Neural progenitor cell (in vitro differentiated cells): Measurements from ENCODE around the gene RPL10A. TPM values are rescaled to one million over a fixed set of nuclear protein-coding genes. Genes with fewer than 3 reads are reported as not detected.

Experiments used
- DNase-seq: peaks from one replicate; pipeline ENCODE4 v3.0.0-alpha.2; 2016; ENCODE audit warnings: low spot score
- H2AFZ ChIP-seq: fragments of 200-600 bp; sonication (generic); replicated peaks from 2 replicates; pipeline ENCODE4 v1.6.1; 2016; ENCODE audit warnings: antibody characterized with exemption
- H3F3A ChIP-seq: fragments of 200-600 bp; sonication (generic); 2 replicates; pipeline ENCODE4 v1.6.1; 2016; ENCODE audit warnings: antibody characterized with exemption, low read depth
- H3K27ac ChIP-seq: fragments of 200-600 bp; sonication (generic); 2 replicates; pipeline ENCODE4 v1.5.1; 2016; ENCODE audit warnings: mild to moderate bottlenecking
- H3K27me3 ChIP-seq: fragments of 200-600 bp; sonication (generic); 2 replicates; pipeline ENCODE4 v1.6.1; 2016; ENCODE audit warnings: mild to moderate bottlenecking, moderate library complexity
- H3K36me3 ChIP-seq: fragments of 200-600 bp; sonication (generic); 2 replicates; pipeline ENCODE4 v1.5.1; 2016
- H3K4me1 ChIP-seq: fragments of 200-600 bp; sonication (generic); 2 replicates; pipeline ENCODE4 v1.6.1; 2016; ENCODE audit warnings: mixed run types
- H3K4me2 ChIP-seq: fragments of 200-600 bp; sonication (generic); 2 replicates; pipeline ENCODE4 v1.6.1; 2016
- H3K4me3 ChIP-seq: fragments of 200-600 bp; sonication (generic); 2 replicates; pipeline ENCODE4 v1.5.1; 2016
- H3K79me2 ChIP-seq: fragments of 200-600 bp; sonication (generic); 2 replicates; pipeline ENCODE4 v1.6.1; 2016; ENCODE audit warnings: low read depth
- H3K9ac ChIP-seq: fragments of 200-600 bp; sonication (generic); 2 replicates; pipeline ENCODE4 v1.6.1; 2016
- H3K9me3 ChIP-seq: fragments of 200-600 bp; sonication (generic); 2 replicates; pipeline ENCODE4 v1.5.1; 2016; ENCODE audit warnings: low read depth
- H4K20me1 ChIP-seq: fragments of 200-600 bp; sonication (generic); 2 replicates; pipeline ENCODE4 v1.6.1; 2016; ENCODE audit warnings: low read depth
- H3K27ac Mint-ChIP-seq: 3 replicates; pipeline ENCODE4 v1.8.0; 2021; ENCODE audit warnings: mixed read lengths
- H3K27me3 Mint-ChIP-seq: 2 replicates; pipeline ENCODE4 v1.8.0; 2022; ENCODE audit warnings: low read depth, mild to moderate bottlenecking, inconsistent platforms, moderate library complexity, mixed read lengths; ENCODE audit not compliant: insufficient read depth
- H3K36me3 Mint-ChIP-seq: 3 replicates; pipeline ENCODE4 v1.8.0; 2021; ENCODE audit warnings: mixed read lengths
- H3K4me1 Mint-ChIP-seq: 3 replicates; pipeline ENCODE4 v1.8.0; 2021; ENCODE audit warnings: mixed read lengths
- H3K4me3 Mint-ChIP-seq: 3 replicates; pipeline ENCODE4 v1.8.0; 2021; ENCODE audit warnings: mild to moderate bottlenecking, moderate library complexity, mixed read lengths
- H3K9me3 Mint-ChIP-seq: 3 replicates; pipeline ENCODE4 v1.8.0; 2020; ENCODE audit warnings: mixed read lengths
- CTCF ChIP-seq: fragments of 200-600 bp; sonication (generic); IDR thresholded peaks from 2 replicates; pipeline ENCODE4 v1.5.1; 2017; ENCODE audit warnings: antibody characterized with exemption, mild to moderate bottlenecking
- EZH2 ChIP-seq: fragments of 200-600 bp; sonication (generic); IDR thresholded peaks from 2 replicates; pipeline ENCODE4 v1.6.1; 2017; ENCODE audit warnings: antibody characterized with exemption, mild to moderate bottlenecking, moderate library complexity
- EZH2phosphoT487 ChIP-seq: fragments of 200-600 bp; sonication (generic); IDR thresholded peaks from 2 replicates; pipeline ENCODE4 v1.6.1; 2017; ENCODE audit warnings: antibody characterized with exemption
- total RNA-seq: library from RNA; depleted of rRNA; stranded (reverse); fragments of >200 nt; gene quantifications from 2 replicates; pipeline ENCODE4 v1.2.3, GENCODE V29; 2015; ENCODE audit warnings: low replicate concordance

RPL10A gene
- total RNA-seq, 1 donor from 2014 or later, result 2,002 TPM

GRCh38 chr6:35497571-35498421 is 29.6 kb downstream of the RPL10A start:
- peak; percentile 67 for DNase-seq
- peaks cover 21% of the 10 kb centered on the region for H3F3A ChIP-seq
- peak overlapping the region; percentile 85 for H3K4me2 ChIP-seq
- no peak overlapping the region for H3K9ac ChIP-seq
- no peaks in the 10 kb centered on the region for H3K36me3 ChIP-seq
- Mint-ChIP-seq H3K27ac (no peak overlapping the region), H3K4me3 (peak overlapping the region; percentile 89), H3K4me1 (peaks cover 48% of the 10 kb centered on the region), H3K9me3 (no peaks in the 10 kb centered on the region), H3K27me3 (peaks cover 21% of the 10 kb centered on the region), H3K36me3 (peaks cover 4% of the 10 kb centered on the region)
- no peak overlapping the region for H3K27ac ChIP-seq
- H3K4me1 ChIP-seq, result peaks cover 35% of the 10 kb centered on the region
- H2AFZ ChIP-seq, result peak overlapping the region; percentile 83
- peaks cover 33% of the 10 kb centered on the region for H4K20me1 ChIP-seq
- TF ChIP-seq EZH2phosphoT487, result no peak
- no peak for TF ChIP-seq CTCF
- no peak for TF ChIP-seq EZH2
- peaks cover 24% of the 10 kb centered on the region for H3K79me2 ChIP-seq
- peak overlapping the region; percentile 80 for H3K4me3 ChIP-seq
- no peaks in the 10 kb centered on the region for H3K9me3 ChIP-seq
- peaks cover 24% of the 10 kb centered on the region for H3K27me3 ChIP-seq

DNA sequence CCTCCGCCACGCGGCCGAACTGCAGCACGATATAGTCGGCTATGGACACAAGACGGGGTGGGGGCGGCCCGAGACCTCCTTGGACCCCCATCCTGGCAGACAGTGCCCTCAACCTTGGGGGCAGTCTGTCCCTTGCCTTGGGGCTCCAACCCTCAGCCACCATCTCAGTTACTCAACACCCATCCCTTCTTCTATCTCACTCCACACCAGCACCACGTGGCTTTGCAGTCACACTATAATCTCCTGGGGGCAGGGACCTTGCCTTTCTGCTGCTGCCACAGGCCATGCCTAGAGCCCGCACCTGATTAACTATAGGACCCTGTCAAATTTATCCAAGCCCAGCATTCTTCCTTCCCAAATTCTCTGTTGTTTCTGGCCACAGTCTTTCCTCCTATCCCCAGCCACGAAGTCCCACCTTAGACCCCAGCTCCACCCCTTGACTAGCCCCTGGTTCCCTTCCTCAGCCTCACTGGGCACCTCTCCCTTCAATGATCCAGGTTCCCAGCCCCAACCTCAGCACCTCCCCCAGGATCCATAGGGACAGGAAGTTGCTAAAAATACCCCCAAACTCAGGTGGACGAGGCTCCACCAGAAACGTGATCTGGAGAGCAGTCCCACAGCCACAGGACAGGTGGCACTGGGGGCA is 30.3 kb downstream of the RPL10A start:
- Histone ChIP-seq H2AFZ (peak overlapping the region; percentile 83), H3K9me3 (no peaks in the 10 kb centered on the region), H3K4me1 (peaks cover 31% of the 10 kb centered on the region), H3K27me3 (peaks cover 24% of the 10 kb centered on the region), H3K36me3 (no peaks in the 10 kb centered on the region), H3K4me2 (peak overlapping the region; percentile 85), H3K79me2 (peaks cover 16% of the 10 kb centered on the region), H3K9ac (no peak overlapping the region), H3K4me3 (peak overlapping the region; percentile 80), H3K27ac (no peak overlapping the region), H3F3A (peaks cover 21% of the 10 kb centered on the region), H4K20me1 (peaks cover 26% of the 10 kb centered on the region)
- Mint-ChIP-seq H3K27me3 (peaks cover 22% of the 10 kb centered on the region), H3K36me3 (peaks cover 4% of the 10 kb centered on the region), H3K9me3 (no peaks in the 10 kb centered on the region), H3K4me1 (peaks cover 41% of the 10 kb centered on the region), H3K4me3 (peak overlapping the region; percentile 89), H3K27ac (peak overlapping the region; percentile 97)
- no peak for TF ChIP-seq EZH2
- no peak for TF ChIP-seq CTCF
- TF ChIP-seq EZH2phosphoT487, result no peak
- DNase-seq, result no peak

DNA sequence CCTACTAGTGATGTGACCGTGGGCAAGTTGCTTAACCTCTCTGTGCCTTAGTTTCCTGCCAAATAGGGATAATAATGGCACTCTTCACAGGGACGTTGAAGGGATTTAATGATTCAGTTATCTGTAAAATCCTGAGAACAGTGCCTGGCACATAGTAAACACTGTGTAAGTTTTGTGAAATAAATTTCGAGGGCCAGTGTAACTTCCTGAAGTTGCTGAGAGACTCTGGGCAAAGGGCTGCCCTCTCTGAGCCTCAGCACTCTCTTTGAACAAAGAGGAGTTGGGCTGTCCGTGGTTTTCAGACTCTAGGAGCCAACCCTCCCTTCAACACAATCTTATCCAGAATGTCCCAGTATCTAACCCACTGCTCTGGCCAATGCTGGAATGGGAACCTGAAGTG is 31.2 kb downstream of the RPL10A start:
- Histone ChIP-seq H3K27me3 (peaks cover 24% of the 10 kb centered on the region), H3K4me1 (peaks cover 23% of the 10 kb centered on the region), H2AFZ (no peak overlapping the region), H3K79me2 (peaks cover 9% of the 10 kb centered on the region), H3K36me3 (no peaks in the 10 kb centered on the region), H3K27ac (no peak overlapping the region), H3K9me3 (no peaks in the 10 kb centered on the region), H4K20me1 (peaks cover 17% of the 10 kb centered on the region), H3F3A (peaks cover 24% of the 10 kb centered on the region), H3K4me3 (no peak overlapping the region), H3K9ac (no peak overlapping the region), H3K4me2 (no peak overlapping the region)
- H3K9me3 Mint-ChIP-seq, result no peaks in the 10 kb centered on the region
- peaks cover 4% of the 10 kb centered on the region for H3K36me3 Mint-ChIP-seq
- TF ChIP-seq EZH2phosphoT487 (no peak), EZH2 (no peak), CTCF (no peak)
- peaks cover 22% of the 10 kb centered on the region for H3K27me3 Mint-ChIP-seq
- no peak for DNase-seq
- no peak overlapping the region for H3K27ac Mint-ChIP-seq
- H3K4me3 Mint-ChIP-seq, result peak overlapping the region; percentile 89
- peaks cover 34% of the 10 kb centered on the region for H3K4me1 Mint-ChIP-seq
